Measurements from ENCODE around the gene SYNPR. TPM values are rescaled to one million over a fixed set of nuclear protein-coding genes. Genes with fewer than 3 reads are reported as not detected.

The SYNPR gene
- total RNA-seq, 1 donor from 2014 or later = 3.7 TPM

- Mint-ChIP-seq H3K27ac (no peak overlapping the region), H3K4me3 (no peak overlapping the region)
- no peak for DNase-seq (ENCODE audit: low spot score in 2 of 2, unreplicated experiment in 2 of 2)
These were observed 71.8 kb downstream of the SYNPR start for GRCh38 chr3:63349583-63350573.

GRCh38 chr3:63351159-63352007, 73.3 kb downstream of the SYNPR start:
- Mint-ChIP-seq H3K4me1 (peaks cover 14% of the 10 kb centered on the region), H3K4me3 (no peak overlapping the region), H3K36me3 (no peaks in the 10 kb centered on the region), H3K9me3 (no peaks in the 10 kb centered on the region), H3K27ac (no peak overlapping the region), H3K27me3 (ENCODE audit: low read depth) (peaks cover 40% of the 10 kb centered on the region)
- DNase-seq (ENCODE audit: low spot score in 2 of 2, unreplicated experiment in 2 of 2) = no peak
- TF ChIP-seq, protein P1, sequence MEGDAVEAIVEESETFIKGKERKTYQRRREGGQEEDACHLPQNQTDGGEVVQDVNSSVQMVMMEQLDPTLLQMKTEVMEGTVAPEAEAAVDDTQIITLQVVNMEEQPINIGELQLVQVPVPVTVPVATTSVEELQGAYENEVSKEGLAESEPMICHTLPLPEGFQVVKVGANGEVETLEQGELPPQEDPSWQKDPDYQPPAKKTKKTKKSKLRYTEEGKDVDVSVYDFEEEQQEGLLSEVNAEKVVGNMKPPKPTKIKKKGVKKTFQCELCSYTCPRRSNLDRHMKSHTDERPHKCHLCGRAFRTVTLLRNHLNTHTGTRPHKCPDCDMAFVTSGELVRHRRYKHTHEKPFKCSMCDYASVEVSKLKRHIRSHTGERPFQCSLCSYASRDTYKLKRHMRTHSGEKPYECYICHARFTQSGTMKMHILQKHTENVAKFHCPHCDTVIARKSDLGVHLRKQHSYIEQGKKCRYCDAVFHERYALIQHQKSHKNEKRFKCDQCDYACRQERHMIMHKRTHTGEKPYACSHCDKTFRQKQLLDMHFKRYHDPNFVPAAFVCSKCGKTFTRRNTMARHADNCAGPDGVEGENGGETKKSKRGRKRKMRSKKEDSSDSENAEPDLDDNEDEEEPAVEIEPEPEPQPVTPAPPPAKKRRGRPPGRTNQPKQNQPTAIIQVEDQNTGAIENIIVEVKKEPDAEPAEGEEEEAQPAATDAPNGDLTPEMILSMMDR (IDR thresholded peaks at IDR 0.05; ENCODE audit: unreplicated experiment) = peak; percentile 97

More at GRCh38 chr3:63349583-63350573, 71.8 kb downstream of the SYNPR start:
- peaks cover 19% of the 10 kb centered on the region for H3K4me1 Mint-ChIP-seq
- TF ChIP-seq, protein P1 (IDR thresholded peaks at IDR 0.05; ENCODE audit: unreplicated experiment) = peak; percentile 83
- H3K27me3 Mint-ChIP-seq (ENCODE audit: low read depth) = peaks cover 30% of the 10 kb centered on the region
- H3K36me3 Mint-ChIP-seq = no peaks in the 10 kb centered on the region
- H3K9me3 Mint-ChIP-seq = no peaks in the 10 kb centered on the region

DNA sequence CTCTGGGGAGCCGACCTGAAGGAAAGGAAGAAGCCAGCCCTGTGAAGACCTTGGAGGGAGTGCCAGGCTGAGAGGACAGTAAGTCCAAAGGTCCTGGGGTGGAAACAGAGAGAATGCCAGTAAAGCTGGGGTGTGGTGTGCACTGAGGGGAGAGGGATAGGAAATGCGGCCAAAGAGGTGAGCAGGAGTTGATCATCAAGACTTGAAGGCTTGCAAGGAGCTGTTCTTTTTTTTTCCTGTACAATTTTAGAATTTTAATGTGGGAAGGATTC, 73.8 kb downstream of the SYNPR start:
- no peaks in the 10 kb centered on the region for H3K36me3 Mint-ChIP-seq
- no peak overlapping the region for H3K4me3 Mint-ChIP-seq
- TF ChIP-seq, protein P1 (IDR thresholded peaks at IDR 0.05; ENCODE audit: unreplicated experiment) = no peak
- peaks cover 40% of the 10 kb centered on the region for H3K27me3 Mint-ChIP-seq (ENCODE audit: low read depth)
- H3K9me3 Mint-ChIP-seq = no peaks in the 10 kb centered on the region
- no peak overlapping the region for H3K27ac Mint-ChIP-seq
- no peak for DNase-seq (ENCODE audit: low spot score in 2 of 2, unreplicated experiment in 2 of 2)
- peaks cover 14% of the 10 kb centered on the region for H3K4me1 Mint-ChIP-seq

GRCh38 chr3:63353383-63353782, 75.3 kb downstream of the SYNPR start:
- peaks cover 14% of the 10 kb centered on the region for H3K4me1 Mint-ChIP-seq
- H3K36me3 Mint-ChIP-seq = no peaks in the 10 kb centered on the region
- DNase-seq (ENCODE audit: low spot score in 2 of 2, unreplicated experiment in 2 of 2) = no peak
- H3K4me3 Mint-ChIP-seq = no peak overlapping the region
- H3K27me3 Mint-ChIP-seq (ENCODE audit: low read depth) = peaks cover 45% of the 10 kb centered on the region
- TF ChIP-seq, protein P1 (IDR thresholded peaks at IDR 0.05; ENCODE audit: unreplicated experiment) = no peak
- no peak overlapping the region for H3K27ac Mint-ChIP-seq
- H3K9me3 Mint-ChIP-seq = peaks cover 2% of the 10 kb centered on the region

DNA sequence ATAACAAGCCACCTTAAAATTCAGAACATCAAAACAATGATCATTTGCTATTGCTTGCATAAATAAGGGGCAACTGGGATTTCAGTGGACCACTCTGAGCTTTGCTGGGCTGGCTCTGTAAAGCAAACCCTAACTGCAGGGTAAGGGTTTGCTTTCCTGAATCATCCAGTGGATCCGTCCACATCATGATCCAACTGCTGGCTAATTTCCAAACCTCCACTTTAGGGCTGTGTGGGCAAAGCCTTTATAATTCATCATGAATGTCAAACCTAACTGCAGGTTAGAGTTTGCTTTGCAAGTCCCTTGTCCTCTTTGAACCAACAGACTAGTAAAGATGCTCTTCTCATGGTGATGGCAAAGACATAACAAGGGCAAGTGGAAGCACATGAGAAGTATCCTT, 76.1 kb downstream of the SYNPR start:
- Mint-ChIP-seq H3K4me3 (no peak overlapping the region), H3K27ac (no peak overlapping the region), H3K36me3 (no peaks in the 10 kb centered on the region), H3K27me3 (ENCODE audit: low read depth) (peaks cover 48% of the 10 kb centered on the region), H3K9me3 (peaks cover 3% of the 10 kb centered on the region), H3K4me1 (peaks cover 14% of the 10 kb centered on the region)
- DNase-seq (ENCODE audit: low spot score in 2 of 2, unreplicated experiment in 2 of 2) = no peak
- TF ChIP-seq, protein P1 (IDR thresholded peaks at IDR 0.05; ENCODE audit: unreplicated experiment) = no peak
